HG03442 (cell line): ENCODE data around the gene RNF149.
A peak's percentile ranks its signal among the peaks of the same experiment; 100 is the strongest.
"Not testable (repeated sequence)": the region's sequence is repeated elsewhere in the genome, so short reads cannot be mapped to it uniquely, and the experiment has no call there.

ENCODE experiments used
- ATAC-seq: cut with Tn5 transposase; IDR thresholded peaks from one replicate; pipeline ENCODE4 v1.9.1; 2021; ENCODE audit warnings: mild to moderate bottlenecking, moderate library complexity; ENCODE audit not compliant: unreplicated experiment

The RNF149 gene

GRCh38 chr2:101332885-101333766 is 24.6 kb upstream of the RNF149 start:
- no peak for ATAC-seq

GRCh38 chr2:101331202-101331601 is 22.7 kb upstream of the RNF149 start:
- ATAC-seq: no peak

GRCh38 chr2:101330253-101330933 is 21.9 kb upstream of the RNF149 start:
- no peak for ATAC-seq

GRCh38 chr2:101329026-101329425 is 20.5 kb upstream of the RNF149 start:
- no peak for ATAC-seq

- ATAC-seq: no peak
Observed at GRCh38 chr2:101328474-101329007, 20.0 kb upstream of the RNF149 start.

- ATAC-seq: no peak
Observed at GRCh38 chr2:101327863-101328394, 19.4 kb upstream of the RNF149 start.

- no peak for ATAC-seq
Observed at GRCh38 chr2:101325425-101325824, 16.9 kb upstream of the RNF149 start.

GRCh38 chr2:101316568-101316967 is 8.1 kb upstream of the RNF149 start:
- not testable (repeated sequence) for ATAC-seq

- no peak for ATAC-seq
Observed at GRCh38 chr2:101311696-101312017, 3.2 kb upstream of the RNF149 start.

- ATAC-seq: no peak
Observed at GRCh38 chr2:101310834-101311695, 2.6 kb upstream of the RNF149 start.

GRCh38 chr2:101310090-101310833 is 1.8 kb upstream of the RNF149 start:
- ATAC-seq: no peak

- ATAC-seq: peak; percentile 19
Observed at GRCh38 chr2:101307950-101308431, 510 bp downstream of the RNF149 start.

GRCh38 chr2:101307503-101307902 is 998 bp downstream of the RNF149 start:
- ATAC-seq: no peak

GRCh38 chr2:101306410-101306809 is 2.1 kb downstream of the RNF149 start:
- ATAC-seq: peak; percentile 1

- no peak for ATAC-seq
Observed at GRCh38 chr2:101305492-101306078, 2.9 kb downstream of the RNF149 start.

GRCh38 chr2:101305035-101305434 is 3.5 kb downstream of the RNF149 start:
- ATAC-seq: no peak

GRCh38 chr2:101303688-101304087 is 4.8 kb downstream of the RNF149 start:
- no peak for ATAC-seq

GRCh38 chr2:101302016-101302415 is 6.5 kb downstream of the RNF149 start:
- no peak for ATAC-seq

GRCh38 chr2:101300836-101301235 is 7.7 kb downstream of the RNF149 start:
- ATAC-seq: no peak

GRCh38 chr2:101300164-101300563 is 8.3 kb downstream of the RNF149 start:
- ATAC-seq: no peak
